DND-41 (cell line): ENCODE results near the gene CREB1.

Source experiments
- ATAC-seq: fragments of 200-7000 bp; cut with Tn5 transposase; 3 replicates; pipeline ENCODE4 v1.9.1; 2021; ENCODE audit warnings: low read depth; ENCODE audit not compliant: insufficient read depth
- DNase-seq: peaks from one replicate; pipeline ENCODE4 v3.0.0-alpha.2; 2020
- H2AFZ ChIP-seq: 2 replicates; pipeline ENCODE4 v1.6.0; 2012; ENCODE audit warnings: low read depth, low read length
- H3K27ac ChIP-seq: 2 replicates; pipeline ENCODE4 v1.5.1; 2012; ENCODE audit warnings: low read length, inconsistent platforms
- H3K27me3 ChIP-seq: fragments of 200-600 bp; sonication (generic); 2 replicates; pipeline ENCODE4 v1.6.0; 2012; ENCODE audit warnings: low read length, mild to moderate bottlenecking, inconsistent platforms; ENCODE audit not compliant: insufficient read depth, poor library complexity
- H3K36me3 ChIP-seq: 2 replicates; pipeline ENCODE4 v1.5.1; 2012; ENCODE audit warnings: low read length, inconsistent platforms; ENCODE audit not compliant: insufficient read depth
- H3K4me1 ChIP-seq: 2 replicates; pipeline ENCODE4 v1.5.1; 2012; ENCODE audit warnings: mild to moderate bottlenecking, low read length; ENCODE audit not compliant: insufficient read depth
- H3K4me2 ChIP-seq: 2 replicates; pipeline ENCODE4 v1.6.0; 2012; ENCODE audit warnings: mild to moderate bottlenecking, moderate library complexity, low read length, inconsistent platforms; ENCODE audit not compliant: insufficient read depth
- H3K4me3 ChIP-seq, 2 experiments: fragments of 200-600 bp in 1 of 2; shearing (Covaris generic) in 1 of 2; 2 replicates each; pipeline ENCODE4 v1.5.1; 2012 to 2016; ENCODE audit warnings: inconsistent platforms in 2 of 2, low read length in 2 of 2, mild to moderate bottlenecking in 2 of 2, low read depth in 1 of 2, moderate library complexity in 1 of 2
- H3K79me2 ChIP-seq: 2 replicates; pipeline ENCODE4 v1.6.0; 2012; ENCODE audit warnings: low read length, inconsistent platforms; ENCODE audit not compliant: insufficient read depth
- H3K9ac ChIP-seq: 2 replicates; pipeline ENCODE4 v1.6.0; 2012; ENCODE audit warnings: low read depth, mild to moderate bottlenecking, inconsistent platforms, low read length, moderate library complexity
- H3K9me3 ChIP-seq: 2 replicates; pipeline ENCODE4 v1.5.1; 2012; ENCODE audit warnings: low read length, moderate library complexity, mild to moderate bottlenecking, inconsistent platforms; ENCODE audit not compliant: insufficient read depth, severe bottlenecking
- H4K20me1 ChIP-seq: 2 replicates; pipeline ENCODE4 v1.6.0; 2012; ENCODE audit warnings: low read length; ENCODE audit not compliant: insufficient read depth
- CTCF ChIP-seq: IDR thresholded peaks from 2 replicates; pipeline ENCODE4 v1.5.1; 2012; ENCODE audit warnings: borderline replicate concordance, low read length, moderate library complexity, mild to moderate bottlenecking; ENCODE audit not compliant: poor library complexity, severe bottlenecking; ENCODE audit errors: extremely low read depth
- EZH2 ChIP-seq: IDR thresholded peaks from 3 replicates; pipeline ENCODE4 v1.6.1; 2012; ENCODE audit warnings: borderline replicate concordance, low read depth, mild to moderate bottlenecking, moderate library complexity, low read length, inconsistent platforms; ENCODE audit not compliant: severe bottlenecking

Gene CREB1

DNA sequence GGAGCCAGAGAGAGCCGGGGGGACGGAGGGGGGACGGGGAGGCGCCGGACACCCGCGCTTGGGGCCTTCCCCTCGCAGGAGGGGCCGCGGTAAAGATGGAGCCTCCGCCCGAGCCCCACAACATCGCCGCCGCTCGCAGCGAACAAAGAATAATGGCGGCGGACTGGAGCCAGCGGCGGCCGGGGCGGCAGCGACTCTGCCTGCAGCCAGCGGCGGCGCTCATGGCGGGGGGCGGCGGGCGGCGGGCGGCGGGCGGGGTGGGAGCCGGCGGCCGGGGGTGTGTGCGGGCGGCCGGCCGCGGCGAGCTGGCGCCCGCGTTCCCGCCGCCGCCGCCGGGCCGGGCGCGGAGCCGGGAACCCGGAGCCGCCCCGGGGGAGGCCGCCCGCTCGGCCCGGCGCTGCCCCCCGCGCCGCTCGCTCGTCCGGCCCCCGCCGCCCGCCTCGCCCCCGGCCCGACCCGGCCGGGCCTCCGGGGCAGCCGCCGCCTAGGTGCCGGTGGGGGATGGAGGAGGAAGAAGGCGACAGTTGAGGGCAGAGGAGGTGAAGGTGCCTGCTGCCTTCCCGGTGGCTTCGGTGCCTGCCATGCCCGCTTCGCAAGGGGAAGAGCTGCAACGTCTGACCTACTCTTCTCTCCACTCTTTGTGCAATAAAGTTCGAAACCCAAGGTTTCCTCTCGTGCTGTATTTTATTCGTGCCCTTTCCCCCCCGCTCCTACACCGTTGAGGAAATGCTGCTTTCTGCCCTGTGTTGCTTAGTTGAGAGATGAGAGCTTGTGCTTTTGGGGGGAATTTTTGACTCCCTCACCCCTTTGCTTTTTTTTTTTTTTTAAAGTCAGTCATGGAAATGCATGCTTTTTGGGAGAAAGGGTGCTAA lies 634 bp downstream of the CREB1 start:
- Histone ChIP-seq H3K9ac (peak overlapping the region; percentile 95), H3K27ac (peak overlapping the region; percentile 97), H3K9me3 (no peaks in the 10 kb centered on the region), H3K36me3 (peaks cover 13% of the 10 kb centered on the region), H3K79me2 (peaks cover 56% of the 10 kb centered on the region), H3K4me3 (peak overlapping the region; percentile 74 to 91), H3K27me3 (no peaks in the 10 kb centered on the region), H2AFZ (peak overlapping the region; percentile 78), H3K4me2 (peak overlapping the region; percentile 93), H4K20me1 (peaks cover 33% of the 10 kb centered on the region; the same call in 1 of the 2 replicates), H3K4me1 (peaks cover 53% of the 10 kb centered on the region)
- DNase-seq (peak; percentile 65), ATAC-seq (peak; percentile 12)
- TF ChIP-seq CTCF, result peak; percentile 1
- no peak for TF ChIP-seq EZH2

DNA sequence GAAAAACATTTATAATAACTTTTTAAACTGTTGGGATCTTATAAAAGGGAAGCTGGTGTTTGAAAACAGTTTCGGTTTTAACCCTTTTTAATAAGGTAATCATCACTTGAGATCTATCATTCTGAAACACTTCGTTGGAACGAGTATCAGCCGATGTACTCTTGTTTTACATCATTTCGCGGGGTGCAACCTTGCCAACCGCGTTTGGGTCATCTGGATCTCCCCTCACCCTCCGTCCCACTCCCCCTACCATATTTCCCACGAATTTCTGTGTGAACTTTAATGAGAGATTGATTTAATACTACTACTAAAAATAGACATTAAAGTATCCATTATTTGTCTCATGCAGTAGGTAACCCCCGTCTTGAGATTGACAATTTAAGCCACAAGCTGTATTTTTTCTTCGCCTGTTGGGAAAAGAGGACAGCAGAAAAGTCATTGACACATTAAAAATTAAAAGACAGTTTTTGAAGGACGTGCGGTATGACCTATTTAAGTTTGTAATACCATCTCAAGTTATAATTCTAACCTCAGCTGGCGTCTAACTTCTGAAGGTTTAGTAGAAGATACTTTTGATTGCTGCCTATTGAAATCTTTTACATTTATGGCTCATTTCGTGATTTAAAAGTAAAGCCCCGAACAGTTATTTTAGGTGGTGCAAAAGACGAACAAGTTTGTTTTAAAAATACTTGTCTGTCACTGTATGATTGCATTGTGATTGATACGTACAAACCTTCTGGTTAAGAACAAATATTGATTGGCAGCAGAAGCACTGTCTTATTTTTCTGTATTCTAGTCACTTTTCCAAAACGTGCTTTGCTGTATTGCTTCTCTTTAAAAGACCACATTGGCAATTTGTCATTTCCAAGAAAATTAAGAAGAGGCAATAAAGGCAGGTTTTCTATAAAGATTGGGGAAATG lies 1.5 kb downstream of the CREB1 start:
- no peak for DNase-seq
- H3K79me2 ChIP-seq, result peaks cover 65% of the 10 kb centered on the region
- H4K20me1 ChIP-seq, result peaks cover 36% of the 10 kb centered on the region; the same call in 1 of the 2 replicates

DNA sequence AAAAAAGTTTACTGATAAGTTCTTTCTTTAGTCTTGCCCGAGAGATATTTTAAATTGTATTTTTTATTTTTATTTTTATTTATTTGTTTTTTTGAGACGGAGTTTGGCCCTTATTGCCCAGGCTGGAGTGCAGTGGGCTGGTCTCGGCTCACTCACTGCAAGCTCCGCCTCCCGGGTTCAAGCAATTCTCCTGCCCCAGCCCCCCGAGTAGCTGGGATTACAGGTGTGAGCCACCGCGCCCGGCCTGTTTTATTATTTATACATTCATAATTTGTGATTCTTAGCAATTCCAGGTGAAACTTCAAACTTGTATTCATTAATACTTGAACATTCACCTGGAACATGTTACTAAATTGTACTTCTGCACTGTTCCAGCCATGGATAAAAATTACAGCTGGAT lies 2.9 kb downstream of the CREB1 start:
- Histone ChIP-seq H3K4me1 (peaks cover 53% of the 10 kb centered on the region), H3K36me3 (peaks cover 30% of the 10 kb centered on the region)

More for the DNA sequence above, 1.5 kb downstream of the CREB1 start:
- peaks cover 20% of the 10 kb centered on the region for H3K36me3 ChIP-seq
- H3K27me3 ChIP-seq, result no peaks in the 10 kb centered on the region
- H3K9me3 ChIP-seq, result no peaks in the 10 kb centered on the region
- peak overlapping the region; percentile 78; the same call in 1 of the 2 replicates for H2AFZ ChIP-seq
- H3K4me3 ChIP-seq, result peak overlapping the region; percentile 74 to 91
- H3K27ac ChIP-seq, result peak overlapping the region; percentile 97
- H3K4me2 ChIP-seq, result peak overlapping the region; percentile 93
- H3K9ac ChIP-seq, result peak overlapping the region; percentile 93
- TF ChIP-seq CTCF (no peak), EZH2 (no peak)
- ATAC-seq, result no peak
- H3K4me1 ChIP-seq, result peaks cover 53% of the 10 kb centered on the region

More for the DNA sequence above, 2.9 kb downstream of the CREB1 start:
- H2AFZ ChIP-seq, result no peak overlapping the region
- H3K9ac ChIP-seq, result no peak overlapping the region; the same call in 1 of the 2 replicates
- no peaks in the 10 kb centered on the region for H3K27me3 ChIP-seq
- H3K9me3 ChIP-seq, result no peaks in the 10 kb centered on the region
- no peak overlapping the region for H3K27ac ChIP-seq
- H3K79me2 ChIP-seq, result peaks cover 78% of the 10 kb centered on the region
- H4K20me1 ChIP-seq, result peaks cover 36% of the 10 kb centered on the region; the same call in 1 of the 2 replicates
- ATAC-seq (no peak), DNase-seq (no peak)
- no peak for TF ChIP-seq EZH2
- TF ChIP-seq CTCF, result no peak
- H3K4me3 ChIP-seq, result no peak overlapping the region
- H3K4me2 ChIP-seq, result peak overlapping the region; percentile 93
